Endothelial cell of umbilical vein (primary cell): ENCODE measurements around the gene SIN3B.

Experiments
- CTCF ChIP-seq, 2 donors: IDR thresholded peaks; 1 replicate in 1 of 2; 2 replicates in 1 of 2; pipeline ENCODE4 v1.5.1; 2011; ENCODE audit warnings: low read length in 2 of 2, mild to moderate bottlenecking in 2 of 2, moderate library complexity in 2 of 2, control low read depth in 1 of 2, inconsistent platforms in 1 of 2, low read depth in 1 of 2; ENCODE audit not compliant: insufficient read depth in 1 of 2; ENCODE audit errors: extremely low read depth in 1 of 2
- EZH2 ChIP-seq: IDR thresholded peaks from 2 replicates; pipeline ENCODE4 v1.6.1; 2012; ENCODE audit warnings: borderline replicate concordance, low read depth, mild to moderate bottlenecking, moderate library complexity, low read length, inconsistent platforms; ENCODE audit not compliant: severe bottlenecking
- MAX ChIP-seq: IDR thresholded peaks from 2 replicates; pipeline ENCODE4 v1.6.1; 2011; ENCODE audit not compliant: insufficient read depth, insufficient read length
- MYC ChIP-seq: IDR thresholded peaks from one replicate; pipeline ENCODE4 v1.6.1; 2011; ENCODE audit warnings: mild to moderate bottlenecking, low read depth, low read length
- POLR2A ChIP-seq: IDR thresholded peaks from 2 replicates; pipeline ENCODE4 v1.6.1; 2012; ENCODE audit warnings: low read depth, mild to moderate bottlenecking, control low read depth, low read length

GRCh38 chr19:16917401-16917800 lies 88.2 kb downstream of the SIN3B start:
- TF ChIP-seq MYC = no peak
- no peak for TF ChIP-seq CTCF (IDR thresholded peaks at IDR 0.05; ENCODE audit: extremely low read depth in 1 of 2, insufficient read depth in 1 of 2, low read depth in 1 of 2, low read length in 2 of 2)
- TF ChIP-seq MAX = no peak
- no peak for TF ChIP-seq EZH2
- TF ChIP-seq POLR2A = no peak
